ENCODE data around the gene CACNA2D4.

DNA sequence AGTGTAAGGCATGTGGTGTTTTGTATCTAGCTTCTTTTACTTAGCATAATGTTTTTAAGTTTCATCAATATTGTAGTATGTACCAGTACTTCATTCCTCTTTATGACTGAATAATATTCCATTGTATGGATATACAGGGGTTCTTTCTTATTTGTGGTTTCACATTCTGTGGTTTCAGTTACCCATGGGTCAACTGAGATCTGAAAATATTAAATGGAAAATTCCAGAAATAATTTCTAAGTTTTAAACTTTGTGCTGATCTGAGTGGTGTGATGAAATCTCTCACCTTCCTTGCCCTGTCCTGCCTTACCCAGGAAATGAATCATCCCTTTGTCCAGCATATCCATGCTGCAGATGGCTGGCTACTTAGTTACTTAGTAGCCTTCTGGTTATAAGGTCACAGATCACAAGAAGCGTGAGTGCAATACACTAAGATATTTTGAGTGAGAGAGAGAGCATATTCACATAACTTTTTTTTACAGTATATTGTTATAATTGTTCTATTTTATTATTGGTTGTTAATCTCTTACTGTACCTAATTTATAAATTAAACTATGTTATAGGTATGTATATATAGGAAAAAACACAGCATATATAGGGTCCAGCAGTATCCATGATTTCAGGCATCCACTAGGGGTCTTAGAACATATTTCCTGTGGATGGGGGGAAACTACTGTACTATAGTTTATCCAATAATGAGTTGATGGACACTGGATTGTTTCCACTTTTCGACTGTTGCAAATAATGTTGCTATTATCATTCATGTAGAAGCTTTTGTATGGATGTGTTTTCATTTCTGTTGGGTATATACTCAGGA lies 157.7 kb downstream of the CACNA2D4 start:
- TF ChIP-seq, protein P1, sequence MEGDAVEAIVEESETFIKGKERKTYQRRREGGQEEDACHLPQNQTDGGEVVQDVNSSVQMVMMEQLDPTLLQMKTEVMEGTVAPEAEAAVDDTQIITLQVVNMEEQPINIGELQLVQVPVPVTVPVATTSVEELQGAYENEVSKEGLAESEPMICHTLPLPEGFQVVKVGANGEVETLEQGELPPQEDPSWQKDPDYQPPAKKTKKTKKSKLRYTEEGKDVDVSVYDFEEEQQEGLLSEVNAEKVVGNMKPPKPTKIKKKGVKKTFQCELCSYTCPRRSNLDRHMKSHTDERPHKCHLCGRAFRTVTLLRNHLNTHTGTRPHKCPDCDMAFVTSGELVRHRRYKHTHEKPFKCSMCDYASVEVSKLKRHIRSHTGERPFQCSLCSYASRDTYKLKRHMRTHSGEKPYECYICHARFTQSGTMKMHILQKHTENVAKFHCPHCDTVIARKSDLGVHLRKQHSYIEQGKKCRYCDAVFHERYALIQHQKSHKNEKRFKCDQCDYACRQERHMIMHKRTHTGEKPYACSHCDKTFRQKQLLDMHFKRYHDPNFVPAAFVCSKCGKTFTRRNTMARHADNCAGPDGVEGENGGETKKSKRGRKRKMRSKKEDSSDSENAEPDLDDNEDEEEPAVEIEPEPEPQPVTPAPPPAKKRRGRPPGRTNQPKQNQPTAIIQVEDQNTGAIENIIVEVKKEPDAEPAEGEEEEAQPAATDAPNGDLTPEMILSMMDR (IDR thresholded peaks at IDR 0.05; ENCODE audit: insufficient read depth, low read length): no peak
- TF ChIP-seq POLR2AphosphoS5 (IDR thresholded peaks at IDR 0.05; ENCODE audit: low read depth): no peak
- TF ChIP-seq GABPA (IDR thresholded peaks at IDR 0.05; ENCODE audit: low read depth): no peak
- no peak for TF ChIP-seq REST (IDR thresholded peaks at IDR 0.05; ENCODE audit: insufficient replicate concordance, low read depth)
